Nephron progenitor cell (in vitro differentiated cells): ENCODE measurements around the gene LRP11.
"Not testable (repeated sequence)": the region's sequence is repeated elsewhere in the genome, so short reads cannot be mapped to it uniquely, and the experiment has no call there.

Source experiments
- DNase-seq: peaks from one replicate; pipeline ENCODE4 v3.0.0; 2021
- H3K27ac Mint-ChIP-seq: 2 replicates; pipeline ENCODE4 v1.8.0; 2021; ENCODE audit warnings: mild to moderate bottlenecking, moderate library complexity, mixed read lengths
- H3K27me3 Mint-ChIP-seq: 2 replicates; pipeline ENCODE4 v1.8.0; 2021; ENCODE audit warnings: mild to moderate bottlenecking, low read depth, mixed read lengths; ENCODE audit not compliant: poor library complexity
- H3K36me3 Mint-ChIP-seq: 2 replicates; pipeline ENCODE4 v1.8.0; 2021; ENCODE audit warnings: low read depth, mixed read lengths
- H3K4me1 Mint-ChIP-seq: 2 replicates; pipeline ENCODE4 v1.8.0; 2021; ENCODE audit warnings: mixed read lengths
- H3K4me3 Mint-ChIP-seq: 2 replicates; pipeline ENCODE4 v1.8.0; 2021; ENCODE audit warnings: mild to moderate bottlenecking, moderate library complexity, mixed read lengths
- H3K9me3 Mint-ChIP-seq: 2 replicates; pipeline ENCODE4 v1.8.0; 2021; ENCODE audit warnings: mild to moderate bottlenecking, moderate library complexity, mixed read lengths
- CTCF ChIP-seq: fragments of 200-600 bp; sonication (generic); IDR thresholded peaks from 2 replicates; pipeline ENCODE4 v1.5.0; 2021; ENCODE audit warnings: antibody characterized with exemption

LRP11 gene

GRCh38 chr6:149869275-149869892 is 5.2 kb upstream of the LRP11 start:
- DNase-seq: no peak
- H3K27me3 Mint-ChIP-seq: peaks cover 24% of the 10 kb centered on the region
- no peak for TF ChIP-seq CTCF
- H3K36me3 Mint-ChIP-seq: no peaks in the 10 kb centered on the region
- peaks cover 27% of the 10 kb centered on the region for H3K9me3 Mint-ChIP-seq
- H3K4me1 Mint-ChIP-seq: no peaks in the 10 kb centered on the region
- H3K4me3 Mint-ChIP-seq: no peak overlapping the region
- H3K27ac Mint-ChIP-seq: no peak overlapping the region

- Mint-ChIP-seq H3K27ac (no peak overlapping the region), H3K9me3 (peaks cover 15% of the 10 kb centered on the region), H3K27me3 (peaks cover 21% of the 10 kb centered on the region), H3K36me3 (no peaks in the 10 kb centered on the region), H3K4me1 (peaks cover 2% of the 10 kb centered on the region), H3K4me3 (no peak overlapping the region)
- no peak for DNase-seq
- TF ChIP-seq CTCF: no peak
Measured at GRCh38 chr6:149867876-149868640, 3.9 kb upstream of the LRP11 start.

- peak; percentile 21 for DNase-seq
- TF ChIP-seq CTCF: peak; percentile 53
- H3K9me3 Mint-ChIP-seq: no peaks in the 10 kb centered on the region
- H3K36me3 Mint-ChIP-seq: no peaks in the 10 kb centered on the region
- no peak overlapping the region for H3K27ac Mint-ChIP-seq
- peak overlapping the region; percentile 65 for H3K4me3 Mint-ChIP-seq
- H3K27me3 Mint-ChIP-seq: peaks cover 48% of the 10 kb centered on the region
- H3K4me1 Mint-ChIP-seq: peaks cover 30% of the 10 kb centered on the region
Measured at GRCh38 chr6:149864578-149865535, 698 bp upstream of the LRP11 start.

GRCh38 chr6:149862922-149863697 is 1.0 kb downstream of the LRP11 start:
- DNase-seq: peak; percentile 73
- Mint-ChIP-seq H3K4me1 (peaks cover 33% of the 10 kb centered on the region), H3K4me3 (peak overlapping the region; percentile 90)

GRCh38 chr6:149862424-149862738 is 1.8 kb downstream of the LRP11 start:
- H3K4me1 Mint-ChIP-seq: peaks cover 33% of the 10 kb centered on the region
- H3K27me3 Mint-ChIP-seq: peaks cover 46% of the 10 kb centered on the region
- not testable (repeated sequence) for H3K9me3 Mint-ChIP-seq, H3K36me3 Mint-ChIP-seq, DNase-seq, H3K27ac Mint-ChIP-seq
- H3K4me3 Mint-ChIP-seq: peak overlapping the region; percentile 66

More at GRCh38 chr6:149862922-149863697, 1.0 kb downstream of the LRP11 start:
- Mint-ChIP-seq H3K27me3 (peaks cover 50% of the 10 kb centered on the region), H3K36me3 (no peaks in the 10 kb centered on the region), H3K9me3 (no peaks in the 10 kb centered on the region), H3K27ac (no peak overlapping the region)
- TF ChIP-seq CTCF: no peak
